ENCODE results near the gene SEPTIN12. TPM values are rescaled to one million over a fixed set of nuclear protein-coding genes. Genes with fewer than 3 reads are reported as not detected.

The SEPTIN12 gene
- total and polyA plus RNA-seq, 3 donors from 2014 or later, result 61.0 to 310 (median 68.1) TPM

- intact Hi-C loops (cut with DNase I; ENCODE audit: low total_unique reads), result no loop called here
- Histone ChIP-seq H3K4me3 (no peak overlapping the region), H3K27me3 (no peaks in the 10 kb centered on the region), H3K27ac (no peak overlapping the region), H3K36me3 (ENCODE audit: low read depth, missing control alignments) (no peaks in the 10 kb centered on the region), H3K9me3 (no peaks in the 10 kb centered on the region), H3K4me1 (no peaks in the 10 kb centered on the region)
- TF ChIP-seq CTCF (IDR thresholded peaks at IDR 0.05) (no peak), POLR2A (IDR thresholded peaks at IDR 0.05) (no peak)
- DNase-seq, result no peak
- WGBS, 2 donors, result 84 to 85% methylated on average over 8 of the region's 8 CpGs
Observed at GRCh38 chr16:4825196-4825595, 37.1 kb upstream of the SEPTIN12 start.

DNA sequence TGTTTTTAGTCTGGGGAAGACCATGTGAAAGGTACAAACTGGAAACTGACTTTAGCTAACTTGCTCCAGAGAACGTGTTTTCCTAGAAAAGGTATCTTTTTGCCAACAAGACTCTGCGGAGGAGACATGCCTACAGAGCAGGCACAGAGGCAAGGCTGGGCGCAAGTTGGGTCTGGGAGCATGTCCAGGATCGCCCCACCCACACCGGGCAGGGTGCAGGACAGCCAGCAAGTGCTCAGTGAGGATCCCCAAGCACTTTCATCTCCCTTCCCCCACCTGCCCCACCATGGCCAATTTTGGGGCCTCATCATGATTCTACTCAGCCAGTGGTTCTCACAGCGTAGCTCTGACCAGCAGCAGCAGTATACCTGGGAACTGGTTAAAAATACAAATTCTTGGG is 32.5 kb upstream of the SEPTIN12 start:
- intact Hi-C loops (cut with DNase I; ENCODE audit: low total_unique reads), result no loop called here
- WGBS, 2 donors, result 97% methylated on average over 6 of the region's 6 CpGs
- no peak for DNase-seq
- Histone ChIP-seq H3K9me3 (no peaks in the 10 kb centered on the region), H3K27ac (no peak overlapping the region), H3K4me1 (no peaks in the 10 kb centered on the region), H3K4me3 (no peak overlapping the region), H3K27me3 (no peaks in the 10 kb centered on the region), H3K36me3 (ENCODE audit: low read depth, missing control alignments) (no peaks in the 10 kb centered on the region)
- no peak for TF ChIP-seq CTCF (IDR thresholded peaks at IDR 0.05)
- no peak for TF ChIP-seq POLR2A (IDR thresholded peaks at IDR 0.05)

DNA sequence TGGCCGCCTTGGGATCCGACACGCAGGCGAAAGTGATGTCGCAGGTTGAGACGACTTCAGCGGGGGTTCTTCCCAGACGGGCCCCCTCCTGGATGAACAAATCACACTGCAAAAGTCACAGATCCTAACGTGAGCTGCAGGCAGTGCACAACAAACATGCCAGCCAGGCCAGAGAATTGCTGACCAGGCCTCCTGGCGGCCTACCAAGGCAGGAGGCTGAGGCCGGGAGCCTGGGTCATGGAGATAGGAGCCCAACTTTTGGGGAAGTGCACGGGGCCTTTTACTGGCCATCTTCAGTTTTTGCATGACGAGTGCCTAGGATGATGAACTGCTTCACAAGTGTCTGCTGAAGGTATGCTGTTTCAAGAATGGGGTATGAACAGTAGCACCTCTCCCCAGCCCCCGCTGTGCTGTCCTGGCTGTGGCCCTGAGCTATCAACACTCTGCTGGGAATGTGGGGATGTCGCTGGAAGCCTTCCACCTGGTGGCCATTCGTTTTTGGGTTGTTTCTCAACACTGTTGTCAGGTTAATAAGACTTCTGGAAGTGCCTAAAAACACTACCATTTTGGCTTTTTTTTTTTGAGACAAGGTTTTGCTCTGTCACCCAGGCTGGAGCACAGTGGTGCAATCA is 26.5 kb upstream of the SEPTIN12 start:
- Histone ChIP-seq H3K27ac (no peak overlapping the region), H3K9me3 (no peaks in the 10 kb centered on the region), H3K4me1 (no peaks in the 10 kb centered on the region), H3K4me3 (no peak overlapping the region), H3K27me3 (no peaks in the 10 kb centered on the region), H3K36me3 (ENCODE audit: low read depth, missing control alignments) (no peaks in the 10 kb centered on the region)
- TF ChIP-seq CTCF (IDR thresholded peaks at IDR 0.05), result no peak
- TF ChIP-seq POLR2A (IDR thresholded peaks at IDR 0.05), result no peak
- intact Hi-C loops (cut with DNase I; ENCODE audit: low total_unique reads), result no loop called here
- 70 to 75% methylated on average over 14 to 16 of the region's 16 CpGs for WGBS, 2 donors
- DNase-seq, result no peak

GRCh38 chr16:4814046-4814445 is 25.9 kb upstream of the SEPTIN12 start:
- H3K4me3 ChIP-seq, result no peak overlapping the region
- no peak for TF ChIP-seq POLR2A (IDR thresholded peaks at IDR 0.05)
- TF ChIP-seq CTCF (IDR thresholded peaks at IDR 0.05), result no peak
- H3K36me3 ChIP-seq (ENCODE audit: low read depth, missing control alignments), result no peaks in the 10 kb centered on the region
- H3K9me3 ChIP-seq, result no peaks in the 10 kb centered on the region
- intact Hi-C loops (cut with DNase I; ENCODE audit: low total_unique reads), result no loop called here
- no peak for DNase-seq
- H3K4me1 ChIP-seq, result no peaks in the 10 kb centered on the region
- H3K27ac ChIP-seq, result no peak overlapping the region
- no peaks in the 10 kb centered on the region for H3K27me3 ChIP-seq

Data from testis (tissue), 3 donors.